Neuron (in vitro differentiated cells): ENCODE measurements around the gene REV1.

ENCODE experiments used
- H2AFZ ChIP-seq: one replicate; pipeline ENCODE4 v1.6.1; 2013; ENCODE audit warnings: low read depth, mild to moderate bottlenecking, inconsistent platforms, low read length, moderate library complexity
- H3K27me3 ChIP-seq: one replicate; pipeline ENCODE4 v1.6.1; 2013; ENCODE audit warnings: low read length; ENCODE audit not compliant: insufficient read depth
- H3K36me3 ChIP-seq: one replicate; pipeline ENCODE4 v1.6.1; 2013; ENCODE audit warnings: low read length; ENCODE audit not compliant: insufficient read depth
- H3K4me1 ChIP-seq: one replicate; pipeline ENCODE4 v1.6.1; 2013; ENCODE audit warnings: low read length; ENCODE audit not compliant: insufficient read depth
- H3K4me3 ChIP-seq: 2 replicates; pipeline ENCODE4 v1.5.1; 2013; ENCODE audit warnings: mild to moderate bottlenecking, low read length, moderate library complexity
- H3K9me3 ChIP-seq: one replicate; pipeline ENCODE4 v1.6.1; 2013; ENCODE audit warnings: low read length

REV1 gene

GRCh38 chr2:99458529-99458928 is 31.3 kb downstream of the REV1 start:
- no peaks in the 10 kb centered on the region for H3K4me1 ChIP-seq
- H2AFZ ChIP-seq, result no peak overlapping the region
- peaks cover 73% of the 10 kb centered on the region for H3K36me3 ChIP-seq
- H3K9me3 ChIP-seq, result peaks cover 6% of the 10 kb centered on the region
- H3K4me3 ChIP-seq, result no peak overlapping the region
- no peaks in the 10 kb centered on the region for H3K27me3 ChIP-seq

GRCh38 chr2:99451686-99452085 is 38.1 kb downstream of the REV1 start:
- Histone ChIP-seq H3K27me3 (no peaks in the 10 kb centered on the region), H3K9me3 (no peaks in the 10 kb centered on the region), H2AFZ (no peak overlapping the region), H3K36me3 (peaks cover 67% of the 10 kb centered on the region), H3K4me3 (no peak overlapping the region), H3K4me1 (no peaks in the 10 kb centered on the region)

- no peaks in the 10 kb centered on the region for H3K4me1 ChIP-seq
- no peaks in the 10 kb centered on the region for H3K9me3 ChIP-seq
- no peak overlapping the region for H3K4me3 ChIP-seq
- peaks cover 65% of the 10 kb centered on the region for H3K36me3 ChIP-seq
- no peaks in the 10 kb centered on the region for H3K27me3 ChIP-seq
- H2AFZ ChIP-seq, result no peak overlapping the region
Observed at GRCh38 chr2:99451280-99451679, 38.5 kb downstream of the REV1 start.

GRCh38 chr2:99450199-99450598 is 39.6 kb downstream of the REV1 start:
- Histone ChIP-seq H3K9me3 (no peaks in the 10 kb centered on the region), H3K4me1 (no peaks in the 10 kb centered on the region), H3K27me3 (no peaks in the 10 kb centered on the region), H3K4me3 (no peak overlapping the region), H3K36me3 (peaks cover 56% of the 10 kb centered on the region), H2AFZ (no peak overlapping the region)

DNA sequence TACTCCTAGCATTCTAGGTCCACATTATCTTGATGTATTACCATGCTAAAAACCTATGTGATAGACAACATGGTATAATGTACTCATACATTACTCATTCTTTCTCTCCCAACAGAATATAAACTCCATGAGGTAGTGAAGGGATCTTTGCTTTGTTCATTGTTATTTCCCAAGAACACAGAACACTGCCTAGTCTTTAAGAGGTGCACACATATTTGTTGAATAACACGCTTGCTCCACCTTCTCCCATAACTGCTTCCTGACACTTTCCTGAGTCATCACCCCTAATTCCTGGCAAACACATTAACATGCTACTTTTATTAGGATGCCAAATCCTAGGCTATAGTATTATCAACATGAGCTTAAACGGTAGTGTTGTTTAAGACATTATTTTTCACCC is 41.3 kb downstream of the REV1 start:
- H3K36me3 ChIP-seq, result peaks cover 48% of the 10 kb centered on the region
- H3K27me3 ChIP-seq, result no peaks in the 10 kb centered on the region
- no peaks in the 10 kb centered on the region for H3K4me1 ChIP-seq
- no peaks in the 10 kb centered on the region for H3K9me3 ChIP-seq
- H2AFZ ChIP-seq, result no peak overlapping the region
- H3K4me3 ChIP-seq, result no peak overlapping the region

GRCh38 chr2:99445065-99445464 is 44.8 kb downstream of the REV1 start:
- Histone ChIP-seq H3K4me1 (no peaks in the 10 kb centered on the region), H3K36me3 (peaks cover 42% of the 10 kb centered on the region), H3K27me3 (no peaks in the 10 kb centered on the region), H3K9me3 (no peaks in the 10 kb centered on the region), H2AFZ (no peak overlapping the region), H3K4me3 (no peak overlapping the region)

DNA sequence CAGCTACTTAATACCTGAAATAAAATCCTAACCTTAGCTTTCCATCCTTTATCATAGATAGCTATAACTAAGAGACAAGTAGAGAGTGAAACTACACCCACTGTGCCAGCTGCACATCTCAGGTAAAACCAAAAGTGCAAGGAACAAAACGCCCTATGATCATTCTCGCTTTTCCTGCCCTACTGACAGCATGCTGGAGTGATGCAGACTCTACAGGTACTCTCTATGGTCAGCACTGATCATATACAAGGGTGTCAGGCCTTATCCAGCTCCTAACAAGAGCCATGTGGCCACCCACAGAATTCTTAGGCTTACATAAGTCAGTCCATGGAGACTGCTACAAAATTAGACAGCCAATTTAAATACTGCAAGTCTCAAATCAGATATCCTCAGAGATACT is 45.6 kb downstream of the REV1 start:
- no peak overlapping the region for H2AFZ ChIP-seq
- H3K9me3 ChIP-seq, result no peaks in the 10 kb centered on the region
- H3K36me3 ChIP-seq, result peaks cover 41% of the 10 kb centered on the region
- no peak overlapping the region for H3K4me3 ChIP-seq
- no peaks in the 10 kb centered on the region for H3K27me3 ChIP-seq
- H3K4me1 ChIP-seq, result no peaks in the 10 kb centered on the region

DNA sequence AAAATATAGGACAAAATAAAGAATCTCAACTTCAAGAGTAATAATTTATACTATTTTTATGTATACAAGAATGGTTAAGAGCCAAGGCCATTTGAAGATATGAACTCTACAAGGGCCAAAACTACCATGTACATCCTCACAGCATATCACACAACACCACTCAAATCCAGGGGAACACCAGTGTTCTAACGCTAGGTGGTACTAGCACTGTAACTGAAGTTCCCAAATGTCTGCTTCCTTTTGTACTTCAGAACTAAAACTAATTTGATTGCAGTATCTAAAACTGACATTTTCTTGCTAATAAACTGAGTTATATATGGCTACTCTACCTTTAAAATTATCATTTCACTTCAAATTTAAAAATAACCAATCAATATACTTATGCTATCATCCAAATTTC is 47.0 kb downstream of the REV1 start:
- Histone ChIP-seq H3K9me3 (no peaks in the 10 kb centered on the region), H3K27me3 (no peaks in the 10 kb centered on the region), H3K4me3 (no peak overlapping the region), H2AFZ (no peak overlapping the region), H3K4me1 (no peaks in the 10 kb centered on the region), H3K36me3 (peaks cover 41% of the 10 kb centered on the region)

DNA sequence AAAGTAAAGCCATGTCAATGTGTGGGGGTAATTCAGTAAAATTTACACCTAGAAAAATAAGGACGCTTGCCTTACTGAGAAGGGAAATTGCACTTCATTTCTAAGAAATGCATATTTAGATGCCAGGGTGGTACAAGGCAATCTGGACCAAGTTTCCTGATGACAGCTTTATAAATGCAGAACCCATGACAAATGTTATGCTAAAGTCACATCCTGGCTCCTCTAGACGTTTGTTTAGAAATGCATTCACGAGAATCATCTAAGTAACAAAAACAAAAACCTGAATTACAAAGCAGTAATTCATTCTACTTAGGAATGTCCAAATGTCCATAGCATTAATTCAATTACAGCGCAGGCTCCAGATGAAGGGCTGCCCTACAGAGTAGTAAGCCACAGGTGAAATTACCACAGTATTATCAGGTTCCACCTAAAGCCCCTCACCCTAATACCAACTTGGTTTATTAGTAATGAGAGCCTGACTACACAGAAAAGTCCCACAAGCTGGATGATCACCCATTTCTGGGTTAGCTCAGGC is 49.8 kb downstream of the REV1 start:
- H2AFZ ChIP-seq, result no peak overlapping the region
- H3K9me3 ChIP-seq, result no peaks in the 10 kb centered on the region
- peaks cover 38% of the 10 kb centered on the region for H3K36me3 ChIP-seq
- H3K4me3 ChIP-seq, result no peak overlapping the region
- H3K27me3 ChIP-seq, result no peaks in the 10 kb centered on the region
- no peaks in the 10 kb centered on the region for H3K4me1 ChIP-seq

GRCh38 chr2:99436874-99437273 is 52.9 kb downstream of the REV1 start:
- peaks cover 46% of the 10 kb centered on the region for H3K36me3 ChIP-seq
- H2AFZ ChIP-seq, result no peak overlapping the region
- H3K9me3 ChIP-seq, result no peaks in the 10 kb centered on the region
- H3K4me1 ChIP-seq, result no peaks in the 10 kb centered on the region
- no peak overlapping the region for H3K4me3 ChIP-seq
- no peaks in the 10 kb centered on the region for H3K27me3 ChIP-seq

- Histone ChIP-seq H3K4me1 (no peaks in the 10 kb centered on the region), H3K9me3 (no peaks in the 10 kb centered on the region), H2AFZ (no peak overlapping the region), H3K36me3 (peaks cover 55% of the 10 kb centered on the region), H3K4me3 (no peak overlapping the region), H3K27me3 (no peaks in the 10 kb centered on the region)
Observed at GRCh38 chr2:99433340-99433739, 56.5 kb downstream of the REV1 start.

DNA sequence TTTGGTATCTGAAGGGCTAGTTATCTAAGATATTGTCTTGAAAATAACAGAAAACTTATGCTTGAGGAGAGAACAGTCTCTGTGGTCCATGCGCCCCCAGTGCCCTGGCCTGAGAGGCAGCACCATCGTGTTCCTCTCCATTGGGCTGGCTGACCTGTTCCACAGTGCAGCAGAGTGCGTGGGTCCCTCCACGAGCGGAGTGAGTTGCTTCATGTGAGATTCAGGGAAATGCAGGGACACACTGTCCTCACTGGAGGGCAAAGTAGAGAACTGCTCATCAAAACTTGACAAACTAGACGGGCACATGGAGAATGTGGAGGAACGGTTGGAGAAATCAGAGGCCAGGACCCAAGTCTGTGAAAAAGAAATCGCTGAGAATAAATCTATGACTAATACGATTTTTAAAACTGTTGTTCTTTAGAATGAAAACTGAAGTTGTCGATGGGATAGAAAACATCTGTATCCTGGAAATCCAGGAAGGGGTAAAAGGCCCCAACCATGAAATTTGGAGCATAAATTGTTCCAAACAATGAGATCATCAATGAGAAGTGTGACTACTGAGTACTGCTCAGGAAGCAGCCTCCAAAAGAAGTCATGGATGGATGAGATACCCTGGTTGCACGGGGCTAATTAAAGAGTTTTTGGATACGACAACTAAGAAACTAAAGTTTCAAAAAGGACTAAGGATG is 58.1 kb downstream of the REV1 start:
- Histone ChIP-seq H3K9me3 (no peaks in the 10 kb centered on the region), H3K4me1 (no peaks in the 10 kb centered on the region), H3K4me3 (no peak overlapping the region), H3K27me3 (no peaks in the 10 kb centered on the region), H3K36me3 (peaks cover 62% of the 10 kb centered on the region), H2AFZ (no peak overlapping the region)

DNA sequence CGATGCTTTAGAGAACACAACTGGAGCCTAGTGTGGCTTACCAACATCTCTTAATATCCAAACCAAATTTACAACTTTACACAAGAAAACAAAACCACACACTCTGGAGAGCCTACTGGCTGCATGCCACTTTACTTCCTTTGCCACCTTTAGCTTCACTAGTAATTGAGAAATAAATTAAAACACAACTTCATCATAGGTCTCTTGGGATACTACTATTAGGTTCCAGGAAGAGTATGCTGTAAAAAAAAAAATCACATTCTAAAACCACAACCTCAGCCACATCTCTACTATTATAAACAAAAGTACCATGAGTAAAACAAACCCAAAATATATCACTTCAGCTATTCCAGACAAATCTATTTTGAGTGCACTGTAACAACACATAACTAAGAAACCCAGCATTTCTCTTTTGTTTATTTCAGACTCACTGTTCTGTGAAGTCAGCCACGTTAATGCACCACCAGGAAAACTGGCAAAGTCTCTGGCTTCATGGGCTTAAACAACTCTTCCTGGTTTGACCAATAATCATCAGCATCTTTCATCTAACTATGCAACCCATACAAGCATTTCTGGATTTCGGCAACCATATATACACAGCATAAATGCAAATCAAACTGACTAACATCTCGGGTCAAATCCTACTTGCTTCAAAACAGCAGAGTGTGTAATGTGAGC is 59.1 kb downstream of the REV1 start:
- Histone ChIP-seq H3K9me3 (no peaks in the 10 kb centered on the region), H3K4me3 (no peak overlapping the region), H3K4me1 (no peaks in the 10 kb centered on the region), H3K27me3 (no peaks in the 10 kb centered on the region), H2AFZ (no peak overlapping the region), H3K36me3 (peaks cover 57% of the 10 kb centered on the region)
